ENCODE measurements around the gene KIFAP3.
A peak's percentile ranks its signal among the peaks of the same experiment; 100 is the strongest.
"Not testable (repeated sequence)": the region's sequence is repeated elsewhere in the genome, so short reads cannot be mapped to it uniquely, and the experiment has no call there.

The KIFAP3 gene

GRCh38 chr1:169885207-169885606 lies 189.3 kb downstream of the KIFAP3 start:
- no peak for ATAC-seq

- no peak for ATAC-seq
These were observed 189.9 kb downstream of the KIFAP3 start for GRCh38 chr1:169884634-169885033.

- no peak for ATAC-seq
These were observed 192.4 kb downstream of the KIFAP3 start for GRCh38 chr1:169882039-169882511.

- ATAC-seq = no peak
These were observed 195.3 kb downstream of the KIFAP3 start for GRCh38 chr1:169879034-169879840.

GRCh38 chr1:169878498-169878897 lies 196.0 kb downstream of the KIFAP3 start:
- no peak for ATAC-seq

- ATAC-seq = no peak
These were observed 196.5 kb downstream of the KIFAP3 start for GRCh38 chr1:169877800-169878491.

- no peak for ATAC-seq
These were observed 200.3 kb downstream of the KIFAP3 start for GRCh38 chr1:169874229-169874628.

- peak; percentile 32 to 48 for ATAC-seq
These were observed 200.8 kb downstream of the KIFAP3 start for GRCh38 chr1:169873582-169874199.

GRCh38 chr1:169872906-169873305 lies 201.6 kb downstream of the KIFAP3 start:
- ATAC-seq = no peak

GRCh38 chr1:169871988-169872387 lies 202.5 kb downstream of the KIFAP3 start:
- ATAC-seq = not testable (repeated sequence)

Measured in activated CD4-positive, CD25-positive, alpha-beta regulatory T cell treated with anti-CD3 and anti-CD28 coated beads, Interleukin-2, amount 50 U/mL, for 24 hours (primary cell).